T-helper 2 cell treated with Interferon-gamma antibody and Interleukin-4, amounts not matched to agents 5 μg/mL and 100 μg/mL, for 36 hours (primary cell): Measurements from ENCODE around the gene SHOC2.

Experiments
- DNase-seq: peaks from one replicate; pipeline ENCODE4 v3.0.0; 2021; ENCODE audit warnings: low spot score
- H3K27ac Mint-ChIP-seq: one replicate; pipeline ENCODE4 v1.8.0; 2021; ENCODE audit warnings: mild to moderate bottlenecking, mixed read lengths
- H3K27me3 Mint-ChIP-seq: one replicate; pipeline ENCODE4 v1.8.0; 2021; ENCODE audit warnings: low read depth, mixed read lengths
- H3K36me3 Mint-ChIP-seq: one replicate; pipeline ENCODE4 v1.8.0; 2021; ENCODE audit warnings: low read depth, mixed read lengths
- H3K4me1 Mint-ChIP-seq: one replicate; pipeline ENCODE4 v1.8.0; 2021; ENCODE audit warnings: low read depth, mixed read lengths
- H3K4me3 Mint-ChIP-seq: one replicate; pipeline ENCODE4 v1.8.0; 2022; ENCODE audit warnings: mild to moderate bottlenecking, moderate library complexity, mixed read lengths
- H3K9me3 Mint-ChIP-seq: one replicate; pipeline ENCODE4 v1.8.0; 2021; ENCODE audit warnings: mixed read lengths

The SHOC2 gene

GRCh38 chr10:110994406-110995086 is 75.1 kb downstream of the SHOC2 start:
- Mint-ChIP-seq H3K4me3 (no peak overlapping the region), H3K27ac (no peak overlapping the region), H3K9me3 (no peaks in the 10 kb centered on the region), H3K27me3 (peaks cover 15% of the 10 kb centered on the region), H3K36me3 (peaks cover 29% of the 10 kb centered on the region), H3K4me1 (peaks cover 30% of the 10 kb centered on the region)
- DNase-seq = no peak

DNA sequence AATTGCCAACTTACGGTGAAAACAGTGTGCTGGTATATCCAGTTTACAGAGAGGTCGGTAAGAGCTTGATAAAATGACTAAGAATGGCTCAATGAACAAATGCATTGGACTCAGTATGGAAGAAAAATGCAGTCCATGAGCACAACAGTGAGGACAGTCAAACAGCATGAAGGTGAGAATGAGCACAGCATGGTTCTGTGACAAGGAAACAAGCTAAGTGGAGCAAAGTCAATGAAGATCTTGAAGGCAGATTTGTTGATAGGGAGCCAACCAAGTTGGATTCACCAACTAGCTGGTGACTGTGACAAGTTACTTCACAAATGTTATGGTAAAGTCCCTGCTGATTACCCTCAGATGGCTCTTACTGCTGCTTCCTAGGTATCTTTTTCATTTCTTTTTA is 75.9 kb downstream of the SHOC2 start:
- Mint-ChIP-seq H3K36me3 (peaks cover 29% of the 10 kb centered on the region), H3K27ac (no peak overlapping the region), H3K4me1 (peaks cover 30% of the 10 kb centered on the region), H3K27me3 (peaks cover 11% of the 10 kb centered on the region), H3K4me3 (no peak overlapping the region), H3K9me3 (no peaks in the 10 kb centered on the region)
- DNase-seq = no peak

GRCh38 chr10:110996256-110996655 is 76.9 kb downstream of the SHOC2 start:
- Mint-ChIP-seq H3K36me3 (peaks cover 27% of the 10 kb centered on the region), H3K27ac (no peak overlapping the region), H3K4me3 (no peak overlapping the region), H3K9me3 (no peaks in the 10 kb centered on the region), H3K4me1 (peaks cover 26% of the 10 kb centered on the region), H3K27me3 (peaks cover 8% of the 10 kb centered on the region)
- no peak for DNase-seq

DNA sequence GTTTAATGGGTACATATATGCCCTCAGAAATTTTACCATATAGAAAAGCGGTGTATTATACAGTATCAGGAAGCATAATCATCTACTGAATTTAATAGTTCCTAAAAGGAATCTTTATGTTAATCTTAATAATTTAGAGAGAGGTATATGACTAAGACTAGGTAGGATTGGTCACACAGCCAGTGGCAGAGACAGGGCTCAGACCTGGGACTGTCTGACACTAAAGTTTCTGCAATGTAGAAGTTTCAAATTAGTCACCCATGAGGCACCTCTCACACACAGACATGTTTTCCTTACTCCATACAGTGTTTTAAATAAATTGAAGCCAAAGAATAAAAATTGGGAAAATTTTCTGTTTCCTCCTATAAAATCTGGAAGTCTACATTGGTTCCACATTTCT is 84.6 kb downstream of the SHOC2 start:
- Mint-ChIP-seq H3K4me3 (no peak overlapping the region), H3K27ac (no peak overlapping the region), H3K4me1 (no peaks in the 10 kb centered on the region), H3K36me3 (peaks cover 16% of the 10 kb centered on the region), H3K27me3 (no peaks in the 10 kb centered on the region), H3K9me3 (no peaks in the 10 kb centered on the region)
- no peak for DNase-seq

DNA sequence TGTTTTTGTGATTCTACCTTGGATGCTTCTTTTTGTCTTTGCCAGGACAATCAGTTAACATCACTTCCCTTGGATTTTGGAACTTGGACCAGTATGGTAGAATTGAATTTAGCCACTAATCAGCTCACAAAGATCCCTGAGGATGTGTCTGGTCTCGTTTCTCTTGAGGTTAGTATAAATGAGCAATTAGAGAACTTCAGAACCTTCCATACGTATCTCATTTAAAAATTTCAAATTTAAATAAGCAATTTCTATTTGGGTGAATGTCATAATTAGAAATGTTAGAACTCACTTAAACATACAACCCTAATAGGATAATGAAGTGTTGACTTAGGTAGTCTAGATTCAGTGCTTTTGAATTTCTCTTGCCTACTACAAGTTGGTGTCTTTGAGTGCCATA is 88.1 kb downstream of the SHOC2 start:
- no peaks in the 10 kb centered on the region for H3K4me1 Mint-ChIP-seq
- no peak for DNase-seq
- H3K27me3 Mint-ChIP-seq = no peaks in the 10 kb centered on the region
- no peaks in the 10 kb centered on the region for H3K9me3 Mint-ChIP-seq
- H3K27ac Mint-ChIP-seq = no peak overlapping the region
- peaks cover 18% of the 10 kb centered on the region for H3K36me3 Mint-ChIP-seq
- no peak overlapping the region for H3K4me3 Mint-ChIP-seq

DNA sequence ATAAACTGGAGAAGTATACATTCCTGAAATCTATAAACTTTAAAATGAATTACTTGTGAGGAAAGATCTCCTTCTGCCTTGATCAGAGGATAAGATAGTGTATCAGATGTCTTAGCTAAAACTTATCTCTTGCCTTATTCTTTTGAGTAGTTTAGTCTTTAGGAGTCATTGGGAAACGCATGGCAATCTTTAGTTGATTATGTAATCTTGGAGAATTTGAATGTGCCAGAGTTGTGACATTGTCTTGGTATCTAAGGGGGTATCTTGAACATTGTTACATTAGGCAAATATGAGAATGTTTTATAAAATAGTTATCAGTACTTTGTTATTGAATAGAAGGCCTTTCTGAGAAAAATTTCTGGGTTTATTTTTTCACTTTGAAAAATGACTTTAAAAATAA is 95.8 kb downstream of the SHOC2 start:
- no peaks in the 10 kb centered on the region for H3K9me3 Mint-ChIP-seq
- H3K4me3 Mint-ChIP-seq = no peak overlapping the region
- peaks cover 22% of the 10 kb centered on the region for H3K36me3 Mint-ChIP-seq
- no peak for DNase-seq
- no peaks in the 10 kb centered on the region for H3K27me3 Mint-ChIP-seq
- H3K27ac Mint-ChIP-seq = no peak overlapping the region
- peaks cover 10% of the 10 kb centered on the region for H3K4me1 Mint-ChIP-seq

DNA sequence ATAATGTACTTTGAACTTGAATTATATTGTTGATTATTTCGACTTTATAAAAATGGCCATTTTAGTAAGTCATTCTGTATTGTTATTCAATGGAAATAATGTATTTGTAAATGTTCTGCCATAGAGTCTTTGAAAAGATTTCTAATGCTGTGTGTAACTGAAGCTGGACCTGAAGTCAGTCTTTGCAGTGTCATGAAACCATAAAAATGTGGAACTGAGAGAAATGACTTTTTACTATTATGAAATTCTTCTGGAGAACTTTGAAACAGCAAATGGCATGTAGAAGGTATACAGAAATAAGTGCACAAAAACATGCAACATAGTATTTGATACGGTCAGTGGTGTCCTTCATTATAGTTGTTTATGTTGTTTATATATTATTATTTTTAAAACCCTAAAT is 97.7 kb downstream of the SHOC2 start:
- Mint-ChIP-seq H3K9me3 (no peaks in the 10 kb centered on the region), H3K27ac (no peak overlapping the region), H3K27me3 (no peaks in the 10 kb centered on the region), H3K4me3 (no peak overlapping the region), H3K36me3 (peaks cover 29% of the 10 kb centered on the region), H3K4me1 (peaks cover 10% of the 10 kb centered on the region)
- DNase-seq = no peak

- peaks cover 33% of the 10 kb centered on the region for H3K36me3 Mint-ChIP-seq
Measured at GRCh38 chr10:111018021-111018420, 98.6 kb downstream of the SHOC2 start.

DNA sequence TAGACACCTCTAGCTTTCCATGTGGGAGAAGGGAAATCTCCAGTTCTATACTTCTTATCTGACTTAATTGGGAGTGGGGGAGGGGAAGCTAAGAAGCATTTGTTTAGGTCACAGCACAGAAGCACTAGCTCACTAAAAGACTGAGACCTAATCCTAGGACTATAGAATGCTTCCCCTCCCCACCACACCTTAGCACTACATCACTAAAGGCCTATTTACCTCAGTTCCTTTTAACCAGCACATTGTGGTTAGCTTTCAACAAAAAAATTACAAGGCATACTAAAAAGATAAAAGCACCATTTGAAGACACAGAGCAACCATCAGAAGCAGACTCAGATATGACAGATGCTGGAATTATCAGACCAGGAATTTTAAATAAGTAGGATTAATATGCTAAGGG is 103.7 kb downstream of the SHOC2 start:
- DNase-seq = no peak
- Mint-ChIP-seq H3K36me3 (peaks cover 33% of the 10 kb centered on the region), H3K4me1 (peaks cover 5% of the 10 kb centered on the region), H3K27ac (no peak overlapping the region), H3K9me3 (peaks cover 10% of the 10 kb centered on the region), H3K27me3 (no peaks in the 10 kb centered on the region), H3K4me3 (no peak overlapping the region)

More at GRCh38 chr10:111018021-111018420, 98.6 kb downstream of the SHOC2 start:
- peaks cover 3% of the 10 kb centered on the region for H3K9me3 Mint-ChIP-seq
- peaks cover 10% of the 10 kb centered on the region for H3K4me1 Mint-ChIP-seq
- no peak overlapping the region for H3K27ac Mint-ChIP-seq
- H3K4me3 Mint-ChIP-seq = no peak overlapping the region
- no peak for DNase-seq
- no peaks in the 10 kb centered on the region for H3K27me3 Mint-ChIP-seq

DNA sequence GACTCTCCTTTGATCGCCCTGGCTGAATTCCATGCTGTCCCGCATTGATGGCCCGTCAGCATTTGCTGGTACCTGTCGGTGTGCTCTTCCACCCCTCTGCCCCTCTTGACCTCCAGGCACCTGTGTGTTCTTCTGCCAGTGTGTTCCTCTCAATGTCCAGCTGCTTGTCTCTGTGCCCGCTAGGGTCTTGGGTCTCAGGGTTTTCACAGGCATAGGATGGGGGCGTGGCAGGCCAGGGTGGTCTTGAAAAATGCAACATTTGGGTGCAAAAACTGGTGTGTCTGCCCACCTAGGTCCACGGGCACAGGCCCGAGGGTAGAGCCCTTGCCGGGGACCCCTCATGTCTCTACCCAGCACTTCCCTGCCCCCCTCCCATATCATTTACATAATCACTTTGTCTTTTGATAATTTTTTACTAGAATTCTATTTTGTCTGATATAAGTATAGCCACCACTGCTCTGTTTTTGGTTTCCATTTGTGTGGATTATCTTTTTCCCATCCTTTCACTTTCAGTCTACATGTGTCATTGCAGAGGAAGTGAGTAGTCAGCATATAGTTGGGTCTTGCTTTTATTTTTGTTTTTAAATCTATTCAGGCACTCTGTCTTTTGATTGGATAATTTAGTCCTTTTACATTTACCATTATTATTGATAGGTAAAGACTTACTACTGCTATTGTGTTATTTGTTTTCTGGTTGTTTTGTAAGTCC is 110.8 kb downstream of the SHOC2 start:
- no peak for DNase-seq
- Mint-ChIP-seq H3K36me3 (peaks cover 13% of the 10 kb centered on the region), H3K9me3 (peaks cover 13% of the 10 kb centered on the region), H3K4me1 (peaks cover 10% of the 10 kb centered on the region), H3K27me3 (no peaks in the 10 kb centered on the region), H3K4me3 (no peak overlapping the region), H3K27ac (no peak overlapping the region)

GRCh38 chr10:111034598-111035310 is 115.3 kb downstream of the SHOC2 start:
- H3K36me3 Mint-ChIP-seq = peaks cover 16% of the 10 kb centered on the region
- peaks cover 8% of the 10 kb centered on the region for H3K4me1 Mint-ChIP-seq
- no peak overlapping the region for H3K4me3 Mint-ChIP-seq
- peaks cover 27% of the 10 kb centered on the region for H3K9me3 Mint-ChIP-seq
- peaks cover 2% of the 10 kb centered on the region for H3K27me3 Mint-ChIP-seq
- DNase-seq = no peak
- H3K27ac Mint-ChIP-seq = no peak overlapping the region

DNA sequence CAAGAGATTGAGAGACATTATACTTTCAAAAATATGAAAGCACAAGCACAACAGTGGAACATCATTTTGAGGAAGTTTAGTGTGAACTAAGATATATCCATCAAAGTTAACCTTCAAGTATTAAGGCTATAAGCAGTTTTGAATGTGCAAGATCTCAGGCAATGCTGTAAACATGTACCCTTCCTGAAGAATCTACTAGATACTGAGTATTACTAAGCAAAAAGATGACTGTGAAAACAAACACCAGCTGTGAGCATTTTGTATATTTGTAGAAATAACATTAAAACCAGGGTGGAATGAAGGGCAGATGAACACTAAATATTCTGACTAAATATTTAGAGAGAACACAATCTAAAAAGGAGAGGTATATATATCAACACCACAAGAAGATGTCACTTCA is 116.1 kb downstream of the SHOC2 start:
- Mint-ChIP-seq H3K36me3 (peaks cover 16% of the 10 kb centered on the region), H3K27me3 (peaks cover 2% of the 10 kb centered on the region), H3K4me3 (no peak overlapping the region), H3K27ac (no peak overlapping the region), H3K4me1 (peaks cover 2% of the 10 kb centered on the region), H3K9me3 (peaks cover 30% of the 10 kb centered on the region)
- no peak for DNase-seq

GRCh38 chr10:111037858-111038257 is 118.5 kb downstream of the SHOC2 start:
- no peaks in the 10 kb centered on the region for H3K4me1 Mint-ChIP-seq
- H3K9me3 Mint-ChIP-seq = peaks cover 35% of the 10 kb centered on the region
- H3K27ac Mint-ChIP-seq = no peak overlapping the region
- no peak for DNase-seq
- no peak overlapping the region for H3K4me3 Mint-ChIP-seq
- peaks cover 2% of the 10 kb centered on the region for H3K27me3 Mint-ChIP-seq
- H3K36me3 Mint-ChIP-seq = peaks cover 9% of the 10 kb centered on the region

DNA sequence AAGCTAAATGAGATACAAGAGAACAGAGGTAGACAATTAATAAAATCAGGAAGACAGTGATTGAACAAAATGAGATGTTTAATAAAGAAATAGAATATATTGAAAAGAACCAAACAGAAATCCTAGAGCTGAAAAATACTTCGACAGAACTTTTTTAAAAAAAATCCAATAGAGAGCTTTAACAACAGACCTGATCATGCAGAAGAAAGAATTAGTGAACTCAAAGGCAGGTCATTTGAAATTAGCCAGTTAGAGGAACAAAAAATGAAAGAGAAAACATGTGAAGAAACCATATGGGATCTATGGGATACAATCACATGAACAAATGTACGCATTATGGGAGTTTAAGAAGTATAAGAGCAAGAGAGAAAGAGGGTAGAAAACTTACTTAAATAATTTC is 120.1 kb downstream of the SHOC2 start:
- peaks cover 2% of the 10 kb centered on the region for H3K36me3 Mint-ChIP-seq
- no peaks in the 10 kb centered on the region for H3K4me1 Mint-ChIP-seq
- H3K27ac Mint-ChIP-seq = no peak overlapping the region
- peaks cover 2% of the 10 kb centered on the region for H3K27me3 Mint-ChIP-seq
- no peak for DNase-seq
- H3K9me3 Mint-ChIP-seq = peaks cover 36% of the 10 kb centered on the region
- H3K4me3 Mint-ChIP-seq = no peak overlapping the region
